Transverse colon (tissue), 4 donors: ENCODE measurements around the gene ENAH.

ENCODE experiments used
- EP300 ChIP-seq: sonication (generic); formaldehyde crosslinking; IDR thresholded peaks from one replicate; pipeline ENCODE4 v1.6.1; 2017; ENCODE audit warnings: antibody characterized with exemption, low read depth
- POLR2A ChIP-seq: fragments of 450-650 bp; IDR thresholded peaks from one replicate; pipeline ENCODE4 v1.6.1; 2016; ENCODE audit warnings: antibody characterized with exemption, mild to moderate bottlenecking, moderate library complexity
- POLR2AphosphoS5 ChIP-seq, 3 donors: sonication (generic); formaldehyde crosslinking; IDR thresholded peaks; one replicate each; pipeline ENCODE4 v1.6.1; 2016; ENCODE audit warnings: antibody characterized with exemption in 3 of 3
- TF ChIP-seq, protein P1 (sequence below), 5 experiments: fragments of 200-600 bp in 3 of 5; fragments of 450-650 bp in 2 of 5; sonication (generic) in 3 of 5; IDR thresholded peaks; 1 replicate in 2 of 5; 2 replicates in 3 of 5; pipeline ENCODE4 v1.5.1; 2016 to 2017; ENCODE audit warnings: antibody characterized with exemption in 5 of 5, inconsistent platforms in 3 of 5, mild to moderate bottlenecking in 2 of 5, moderate library complexity in 1 of 5

DNA sequence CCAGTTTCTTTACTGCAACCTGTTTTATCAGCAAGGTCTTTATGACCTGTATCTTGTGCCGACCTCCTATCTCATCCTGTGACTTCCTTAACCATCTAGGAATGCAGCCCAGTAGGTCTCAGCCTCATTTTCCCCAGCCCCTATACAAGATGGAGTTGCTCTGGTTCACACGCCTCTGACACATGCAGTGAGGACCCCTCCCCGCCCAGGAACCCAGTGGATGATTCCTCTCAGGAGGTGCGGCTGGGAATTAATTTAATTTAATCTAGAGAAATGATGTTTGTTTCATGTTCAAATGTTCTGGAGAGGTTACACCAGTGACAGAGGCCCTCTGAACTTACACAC lies 186.1 kb downstream of the ENAH start:
- TF ChIP-seq, protein P1, sequence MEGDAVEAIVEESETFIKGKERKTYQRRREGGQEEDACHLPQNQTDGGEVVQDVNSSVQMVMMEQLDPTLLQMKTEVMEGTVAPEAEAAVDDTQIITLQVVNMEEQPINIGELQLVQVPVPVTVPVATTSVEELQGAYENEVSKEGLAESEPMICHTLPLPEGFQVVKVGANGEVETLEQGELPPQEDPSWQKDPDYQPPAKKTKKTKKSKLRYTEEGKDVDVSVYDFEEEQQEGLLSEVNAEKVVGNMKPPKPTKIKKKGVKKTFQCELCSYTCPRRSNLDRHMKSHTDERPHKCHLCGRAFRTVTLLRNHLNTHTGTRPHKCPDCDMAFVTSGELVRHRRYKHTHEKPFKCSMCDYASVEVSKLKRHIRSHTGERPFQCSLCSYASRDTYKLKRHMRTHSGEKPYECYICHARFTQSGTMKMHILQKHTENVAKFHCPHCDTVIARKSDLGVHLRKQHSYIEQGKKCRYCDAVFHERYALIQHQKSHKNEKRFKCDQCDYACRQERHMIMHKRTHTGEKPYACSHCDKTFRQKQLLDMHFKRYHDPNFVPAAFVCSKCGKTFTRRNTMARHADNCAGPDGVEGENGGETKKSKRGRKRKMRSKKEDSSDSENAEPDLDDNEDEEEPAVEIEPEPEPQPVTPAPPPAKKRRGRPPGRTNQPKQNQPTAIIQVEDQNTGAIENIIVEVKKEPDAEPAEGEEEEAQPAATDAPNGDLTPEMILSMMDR (IDR thresholded peaks at IDR 0.05) = no peak
- TF ChIP-seq POLR2A (no peak), POLR2AphosphoS5 (IDR thresholded peaks at IDR 0.05) (no peak), EP300 (no peak)
